ENCODE measurements around the gene MYOCOS. TPM values are rescaled to one million over a fixed set of nuclear protein-coding genes. Genes with fewer than 3 reads are reported as not detected.

Gene MYOCOS
- total and polyA plus RNA-seq, 2 donors (not counting 3 experiments of a cell fraction or from before 2014, with no cell fraction given) = not detected

DNA sequence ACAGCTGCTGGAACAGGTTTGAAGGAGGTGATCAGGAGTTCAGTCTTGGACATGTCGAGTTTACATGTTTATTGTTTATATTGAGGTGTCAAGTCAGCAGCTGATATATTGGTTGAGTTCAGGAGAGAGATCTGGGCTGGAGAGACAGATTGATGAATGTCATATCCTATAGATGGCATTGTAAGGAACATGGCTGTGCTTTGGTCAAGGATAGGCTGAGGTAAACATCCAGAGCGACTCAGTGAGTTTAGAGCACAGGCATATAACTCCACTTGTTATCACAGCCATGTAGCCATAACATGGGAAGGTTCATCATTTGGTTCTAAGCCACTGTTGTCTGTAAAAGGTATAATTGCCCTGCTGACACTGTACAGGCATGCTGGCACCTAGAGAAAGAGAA is 5.5 kb upstream of the MYOCOS start:
- CTCF ChIA-PET = no interaction called here
- no peak overlapping the region for H3K4me3 ChIP-seq (replicated peaks in 1 of 3; ENCODE audit: insufficient read depth in 1 of 3, low read depth in 1 of 3, low read length in 3 of 3)
- no peak for DNase-seq (ENCODE audit: low read depth, low spot score)
- H3K9me3 ChIP-seq (replicated peaks; ENCODE audit: control insufficient read depth, insufficient read depth, low read length) = no peaks in the 10 kb centered on the region
- no peaks in the 10 kb centered on the region for H3K27me3 ChIP-seq (ENCODE audit: control insufficient read depth in 2 of 2, insufficient read depth in 2 of 2, low read length in 2 of 2)
- dilution Hi-C loops (cut with MboI; ENCODE audit: extremely low pct_ligation_motif_present, low sequenced_read_pairs) = no loop called here
- no peak overlapping the region for H3K4me2 ChIP-seq (ENCODE audit: insufficient read depth, low read length)
- H2AFZ ChIP-seq (ENCODE audit: low read depth, low read length) = no peak overlapping the region
- no peak for TF ChIP-seq MYC (IDR thresholded peaks at IDR 0.05; ENCODE audit: low read depth, low read length)
- FAIRE-seq = no peak
- no TSS peak for BruUV-seq (replicated peaks)
- H3K36me3 ChIP-seq (ENCODE audit: control insufficient read depth in 2 of 2, extremely low read depth in 1 of 2, insufficient read depth in 2 of 2, low read length in 2 of 2) = no peaks in the 10 kb centered on the region
- intact Hi-C loops (cut with micrococcal nuclease) = no loop called here
- H4K20me1 ChIP-seq (replicated peaks; ENCODE audit: control insufficient read depth, extremely low read depth, insufficient read depth, low read length) = no peaks in the 10 kb centered on the region
- H3K79me2 ChIP-seq (ENCODE audit: control insufficient read depth, insufficient read depth, low read length) = no peaks in the 10 kb centered on the region
- POLR2A ChIA-PET = no interaction called here
- H3K4me1 ChIP-seq (ENCODE audit: control insufficient read depth, extremely low read depth, insufficient read depth, low read length) = no peaks in the 10 kb centered on the region
- no peak overlapping the region for H3K27ac ChIP-seq (ENCODE audit: insufficient read depth, low read depth, low read length)
- H3K9ac ChIP-seq (replicated peaks; ENCODE audit: extremely low read depth, insufficient read depth, low read length) = no peak overlapping the region
- H3K9me1 ChIP-seq (replicated peaks; ENCODE audit: control insufficient read depth, extremely low read depth, insufficient read depth, low read length) = no peaks in the 10 kb centered on the region

DNA sequence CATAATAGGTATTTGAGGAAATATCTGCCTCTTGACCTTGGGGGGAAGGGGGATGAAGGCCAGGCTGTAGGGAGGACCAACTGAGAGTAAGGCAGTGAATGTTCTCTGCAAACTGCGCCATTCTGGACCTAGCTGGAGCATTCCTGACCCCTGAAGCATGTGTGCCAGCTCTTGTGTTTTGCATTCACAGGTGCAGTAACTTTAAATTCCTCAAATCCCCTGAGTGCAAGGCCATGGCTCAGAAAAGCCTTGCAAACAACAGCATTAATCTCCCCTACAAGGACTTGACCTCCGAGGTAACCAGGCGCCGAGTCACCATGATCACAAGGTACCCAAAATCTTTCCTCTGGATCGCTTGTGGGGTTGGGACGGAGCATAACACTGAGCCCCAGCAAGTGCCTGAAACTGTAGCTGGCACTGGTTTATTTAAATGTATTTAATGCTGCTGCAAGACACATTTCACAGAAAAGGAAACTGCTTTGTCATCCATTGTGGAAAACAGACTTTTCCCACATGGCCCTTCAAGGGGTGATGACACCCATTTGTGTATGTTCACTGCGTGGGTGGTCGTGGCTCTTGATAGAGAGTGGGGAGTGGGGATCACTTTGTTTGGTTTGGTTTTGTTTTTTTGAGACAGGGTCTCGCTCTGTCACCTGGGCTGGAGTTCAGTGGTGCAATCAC is 1.7 kb downstream of the MYOCOS start:
- Histone ChIP-seq H3K9me1 (replicated peaks; ENCODE audit: control insufficient read depth, extremely low read depth, insufficient read depth, low read length) (no peaks in the 10 kb centered on the region), H3K4me3 (replicated peaks in 1 of 3; ENCODE audit: insufficient read depth in 1 of 3, low read depth in 1 of 3, low read length in 3 of 3) (no peak overlapping the region), H4K20me1 (replicated peaks; ENCODE audit: control insufficient read depth, extremely low read depth, insufficient read depth, low read length) (no peaks in the 10 kb centered on the region), H3K4me1 (ENCODE audit: control insufficient read depth, extremely low read depth, insufficient read depth, low read length) (no peaks in the 10 kb centered on the region), H3K36me3 (ENCODE audit: control insufficient read depth in 2 of 2, extremely low read depth in 1 of 2, insufficient read depth in 2 of 2, low read length in 2 of 2) (no peaks in the 10 kb centered on the region), H3K79me2 (ENCODE audit: control insufficient read depth, insufficient read depth, low read length) (no peaks in the 10 kb centered on the region), H3K27ac (ENCODE audit: insufficient read depth, low read depth, low read length) (no peak overlapping the region), H3K27me3 (ENCODE audit: control insufficient read depth in 2 of 2, insufficient read depth in 2 of 2, low read length in 2 of 2) (peaks cover 1 to 5% of the 10 kb centered on the region in 2 experiments), H3K9ac (replicated peaks; ENCODE audit: extremely low read depth, insufficient read depth, low read length) (no peak overlapping the region), H3K9me3 (replicated peaks; ENCODE audit: control insufficient read depth, insufficient read depth, low read length) (no peaks in the 10 kb centered on the region), H3K4me2 (ENCODE audit: insufficient read depth, low read length) (no peak overlapping the region), H2AFZ (ENCODE audit: low read depth, low read length) (no peak overlapping the region)
- dilution Hi-C loops (cut with MboI; ENCODE audit: extremely low pct_ligation_motif_present, low sequenced_read_pairs) (no loop called here), intact Hi-C loops (cut with micrococcal nuclease) (no loop called here)
- no TSS peak for BruUV-seq (replicated peaks)
- CTCF ChIA-PET = interaction anchor here (4.4 kb wide), 1 partner anchor 21 kb away, joined by 21 read pairs; no protein-coding TSS in a partner anchor
- POLR2A ChIA-PET = no interaction called here
- TF ChIP-seq, protein P1, sequence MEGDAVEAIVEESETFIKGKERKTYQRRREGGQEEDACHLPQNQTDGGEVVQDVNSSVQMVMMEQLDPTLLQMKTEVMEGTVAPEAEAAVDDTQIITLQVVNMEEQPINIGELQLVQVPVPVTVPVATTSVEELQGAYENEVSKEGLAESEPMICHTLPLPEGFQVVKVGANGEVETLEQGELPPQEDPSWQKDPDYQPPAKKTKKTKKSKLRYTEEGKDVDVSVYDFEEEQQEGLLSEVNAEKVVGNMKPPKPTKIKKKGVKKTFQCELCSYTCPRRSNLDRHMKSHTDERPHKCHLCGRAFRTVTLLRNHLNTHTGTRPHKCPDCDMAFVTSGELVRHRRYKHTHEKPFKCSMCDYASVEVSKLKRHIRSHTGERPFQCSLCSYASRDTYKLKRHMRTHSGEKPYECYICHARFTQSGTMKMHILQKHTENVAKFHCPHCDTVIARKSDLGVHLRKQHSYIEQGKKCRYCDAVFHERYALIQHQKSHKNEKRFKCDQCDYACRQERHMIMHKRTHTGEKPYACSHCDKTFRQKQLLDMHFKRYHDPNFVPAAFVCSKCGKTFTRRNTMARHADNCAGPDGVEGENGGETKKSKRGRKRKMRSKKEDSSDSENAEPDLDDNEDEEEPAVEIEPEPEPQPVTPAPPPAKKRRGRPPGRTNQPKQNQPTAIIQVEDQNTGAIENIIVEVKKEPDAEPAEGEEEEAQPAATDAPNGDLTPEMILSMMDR (IDR thresholded peaks at IDR 0.05; ENCODE audit: extremely low read depth in 1 of 2, insufficient read depth in 1 of 2, low read depth in 1 of 2, low read length in 2 of 2) = no peak
- no peak for FAIRE-seq
- DNase-seq (ENCODE audit: low read depth, low spot score) = no peak
